Activated CD4-positive, alpha-beta T cell treated with anti-CD3 and anti-CD28 coated beads for 4 hours (primary cell): ENCODE results near the gene FBXL13.
A peak's percentile ranks its signal among the peaks of the same experiment; 100 is the strongest.

Experiments
- DNase-seq, 2 donors: peaks; one replicate each; pipeline ENCODE4 v3.0.0-alpha.2; 2020

FBXL13 gene

GRCh38 chr7:102890971-102891692, 183.5 kb downstream of the FBXL13 start:
- no peak for DNase-seq

- no peak for DNase-seq
Measured at GRCh38 chr7:102890292-102890970, 184.2 kb downstream of the FBXL13 start.

DNA sequence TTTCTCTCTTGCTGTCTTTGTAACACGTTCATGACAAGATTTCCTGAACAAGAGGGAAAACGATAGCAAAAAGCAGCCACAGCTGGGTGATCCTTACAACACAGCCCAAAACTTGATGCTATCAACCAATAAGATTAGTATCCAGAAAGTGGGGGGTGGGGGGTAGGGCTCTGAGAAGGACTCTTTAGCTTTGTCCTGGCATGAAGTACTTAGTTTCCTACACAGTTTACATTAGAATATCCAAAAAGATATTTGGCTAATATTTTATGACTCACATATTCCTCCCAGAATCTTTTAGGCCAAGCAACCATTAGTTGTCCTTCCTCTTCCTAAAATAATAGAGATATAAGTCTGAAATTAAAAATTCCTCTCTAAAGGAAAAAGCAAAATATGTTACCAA, 184.7 kb downstream of the FBXL13 start:
- no peak for DNase-seq

GRCh38 chr7:102888561-102889233, 185.9 kb downstream of the FBXL13 start:
- no peak for DNase-seq

DNA sequence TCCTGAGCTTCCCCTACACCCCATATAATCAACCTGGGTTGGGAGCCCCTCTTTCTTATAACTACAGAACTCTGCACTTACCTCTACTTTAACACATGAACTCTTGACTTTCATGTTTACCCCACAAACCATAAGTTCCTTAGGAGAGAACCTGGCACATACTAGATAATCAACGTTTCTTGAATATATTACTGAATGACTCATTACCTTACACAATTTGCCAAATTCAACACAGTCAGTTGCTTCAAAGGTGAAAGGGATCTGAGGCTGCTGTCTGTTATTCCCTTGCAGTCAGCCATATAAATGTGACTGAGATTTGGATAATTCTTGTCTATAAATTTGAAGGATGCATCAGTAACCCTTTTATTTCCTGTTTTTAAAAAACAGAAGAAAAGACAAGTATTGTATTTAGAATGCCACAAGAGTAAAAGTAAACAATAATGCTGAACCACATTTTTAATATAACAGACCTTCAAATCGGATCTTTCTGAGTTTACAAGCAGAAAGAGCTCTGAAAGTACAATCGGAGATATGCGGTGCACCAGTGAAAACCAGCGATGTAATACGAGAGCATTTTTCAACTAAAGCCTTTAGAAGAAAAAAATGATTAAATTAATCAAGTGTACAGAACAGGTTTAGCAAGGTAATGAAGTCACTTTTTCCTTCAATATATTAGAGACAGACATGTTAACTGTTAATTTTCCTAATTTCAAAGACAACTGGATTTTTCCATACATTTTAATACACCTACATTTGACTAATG, 191.3 kb downstream of the FBXL13 start:
- DNase-seq: no peak

- peak; percentile 1 to 3 for DNase-seq
Measured at GRCh38 chr7:102875700-102876295, 198.8 kb downstream of the FBXL13 start.

DNA sequence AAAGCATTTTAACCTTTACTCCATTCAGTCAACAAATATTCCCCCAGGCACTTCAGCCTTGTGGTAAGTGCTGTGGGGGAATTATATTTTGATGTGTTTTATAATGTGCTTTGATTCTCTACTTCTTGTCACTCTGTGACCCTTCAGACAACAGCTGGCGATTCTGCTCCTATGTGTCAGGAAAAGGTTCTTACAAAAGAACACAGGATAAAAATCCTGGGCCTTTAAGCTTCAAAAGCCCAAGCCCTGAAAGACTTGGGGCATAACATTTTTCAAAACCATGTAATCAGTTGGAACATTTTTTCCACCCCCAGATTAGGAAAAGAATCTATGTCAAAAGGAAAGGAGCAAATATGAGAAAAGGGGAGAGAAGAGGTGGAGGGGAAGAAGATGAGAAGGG, 199.6 kb downstream of the FBXL13 start:
- no peak for DNase-seq

DNA sequence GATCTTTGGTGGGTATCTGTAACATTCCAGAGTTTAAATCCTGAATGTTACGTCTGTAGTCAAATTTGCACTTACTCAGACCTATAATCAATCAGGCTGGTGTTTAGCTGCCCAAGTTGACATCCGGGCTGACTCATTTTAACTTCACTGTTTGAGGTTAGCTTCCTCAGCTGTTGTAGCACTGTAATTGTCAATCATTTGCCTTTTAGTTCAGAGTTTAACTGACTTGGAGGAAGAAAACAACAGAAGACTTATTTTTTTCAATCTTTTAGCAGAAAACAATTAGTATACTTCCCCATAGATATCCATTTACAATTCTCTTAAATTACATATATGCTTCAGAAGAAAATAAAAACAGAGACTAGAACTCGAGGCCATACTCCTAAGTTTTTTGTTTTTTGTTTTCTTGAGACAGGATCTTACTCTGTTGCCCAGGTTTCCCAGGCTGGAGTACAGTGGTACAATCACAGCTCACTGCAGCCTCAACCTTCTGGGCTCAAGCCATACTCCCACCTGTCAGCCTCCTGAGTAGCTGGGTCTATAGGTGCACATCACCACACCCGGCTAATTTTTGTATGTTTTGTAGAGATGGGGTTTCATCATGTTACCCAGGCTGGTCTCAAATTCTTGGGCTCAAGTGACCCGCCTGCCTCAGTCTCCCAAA, 200.3 kb downstream of the FBXL13 start:
- DNase-seq: no peak

- DNase-seq: no peak
Measured at GRCh38 chr7:102873470-102874165, 201.0 kb downstream of the FBXL13 start.

DNA sequence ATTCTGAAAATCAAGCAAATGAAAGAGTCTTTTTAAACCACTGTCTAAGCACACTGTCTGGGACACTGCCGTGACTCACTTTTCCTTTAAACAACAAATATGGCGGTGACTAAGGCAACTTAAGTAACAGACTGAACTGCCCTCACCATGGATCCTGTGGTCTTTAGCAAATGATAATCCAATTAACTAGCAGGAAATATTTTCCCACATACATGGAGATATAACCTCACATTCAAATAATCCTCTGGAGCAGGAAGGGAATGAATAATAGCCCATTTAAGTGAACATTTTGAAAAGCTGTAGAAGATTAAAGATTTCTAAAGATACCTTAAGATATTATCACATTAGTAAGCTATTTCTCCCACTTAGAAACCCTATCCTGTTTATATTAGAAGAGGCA, 202.1 kb downstream of the FBXL13 start:
- no peak for DNase-seq

GRCh38 chr7:102869195-102869594, 205.4 kb downstream of the FBXL13 start:
- no peak for DNase-seq

GRCh38 chr7:102866535-102867215, 207.9 kb downstream of the FBXL13 start:
- DNase-seq: no peak

DNA sequence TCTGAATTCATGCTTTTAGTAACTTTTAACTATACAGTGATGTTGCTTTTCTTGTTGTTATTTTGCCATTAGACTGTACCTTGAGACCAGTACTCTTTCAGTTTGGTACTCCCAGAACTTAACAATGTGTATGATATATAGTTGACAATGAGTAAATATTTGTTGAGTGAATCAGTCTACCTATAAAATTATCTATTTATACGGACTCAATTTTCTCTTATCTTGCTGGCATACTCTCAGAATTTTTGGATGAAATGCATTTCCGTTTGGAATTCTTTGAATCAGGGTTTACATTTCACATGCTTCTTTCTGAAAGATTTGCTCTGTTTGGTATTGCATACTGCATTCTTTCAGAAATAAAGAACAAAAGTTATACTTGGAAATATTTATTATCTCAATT, 209.6 kb downstream of the FBXL13 start:
- DNase-seq: no peak

DNA sequence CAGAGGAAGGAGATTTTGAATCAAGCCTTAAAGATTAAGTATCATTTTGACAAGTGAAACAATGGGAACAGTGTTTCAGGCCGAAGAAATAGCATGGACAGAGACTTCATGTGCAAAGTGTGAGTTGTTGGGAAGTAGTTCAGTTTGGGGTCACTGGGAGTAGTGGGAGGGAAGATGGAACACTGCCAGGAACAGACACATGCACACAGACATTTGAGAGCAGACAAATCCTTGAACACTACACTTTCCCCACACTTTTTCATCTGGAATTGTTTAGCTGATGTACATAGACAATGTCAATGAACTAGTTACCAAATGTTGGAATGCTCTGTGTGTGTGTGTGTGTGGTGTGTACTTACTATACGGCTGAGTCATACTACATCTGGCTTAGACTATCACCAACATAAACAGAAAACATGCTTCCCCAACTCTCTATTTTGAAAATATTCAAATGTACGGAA, 214.2 kb downstream of the FBXL13 start:
- DNase-seq: no peak

- no peak for DNase-seq
Measured at GRCh38 chr7:102859799-102860125, 214.8 kb downstream of the FBXL13 start.

GRCh38 chr7:102859084-102859798, 215.4 kb downstream of the FBXL13 start:
- no peak for DNase-seq

DNA sequence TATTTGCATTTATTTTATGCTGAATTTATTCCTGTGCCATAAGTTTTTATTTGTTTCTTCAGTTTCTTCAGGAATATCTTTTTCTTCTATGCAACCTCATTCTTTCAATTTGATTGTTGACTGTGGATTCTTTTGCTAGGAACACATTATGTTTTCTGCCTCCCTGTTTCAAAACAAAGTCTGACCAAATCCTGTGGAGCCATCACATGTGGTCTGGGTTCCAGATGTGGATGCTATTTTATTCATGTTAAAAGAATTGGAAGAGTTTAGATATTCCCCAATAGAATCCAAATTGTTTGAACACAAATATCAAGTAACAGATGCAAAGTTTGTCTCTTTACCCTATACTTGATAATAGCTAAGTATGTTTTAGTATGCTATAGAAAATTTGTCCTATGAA, 218.6 kb downstream of the FBXL13 start:
- DNase-seq: no peak

DNA sequence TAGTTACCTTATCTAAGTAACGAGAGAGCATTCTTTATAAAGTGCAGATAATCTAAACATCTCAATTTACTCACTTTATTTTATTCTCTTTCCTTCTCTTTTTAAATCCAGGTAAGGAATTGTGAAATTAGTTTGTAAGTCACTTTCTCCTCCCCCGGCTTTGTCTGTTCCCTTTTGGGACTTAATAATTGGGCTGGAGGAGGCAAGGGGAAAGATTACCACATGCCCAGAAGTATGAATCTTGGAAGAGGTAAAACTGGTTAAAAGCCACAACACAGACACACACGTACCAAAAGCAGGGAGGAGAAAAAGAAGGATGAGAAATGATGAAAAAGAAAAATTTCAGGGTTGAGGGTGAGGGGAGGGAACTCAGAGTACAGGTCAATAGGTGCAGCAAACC, 225.1 kb downstream of the FBXL13 start:
- no peak for DNase-seq

DNA sequence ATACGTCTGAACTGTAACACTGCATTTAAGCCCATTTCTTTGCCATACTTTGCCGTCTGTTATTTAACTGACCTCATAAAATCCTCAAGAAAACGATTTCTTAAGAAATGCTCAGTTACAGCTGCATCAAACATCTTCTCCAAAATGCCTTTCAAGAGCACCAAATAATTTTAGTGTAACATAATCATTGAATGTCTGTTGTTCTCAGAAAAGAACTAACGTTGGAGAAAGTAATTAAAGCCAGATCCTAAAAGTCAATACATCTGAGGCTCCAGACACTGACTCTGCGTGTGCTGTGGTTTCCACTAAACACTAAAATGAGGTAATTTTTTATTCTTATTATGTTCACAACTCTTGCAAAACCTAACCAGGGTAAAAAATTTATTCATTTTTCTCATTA, 225.5 kb downstream of the FBXL13 start:
- no peak for DNase-seq

- no peak for DNase-seq
Measured at GRCh38 chr7:102845346-102845745, 229.2 kb downstream of the FBXL13 start.
